Esophagus muscularis mucosa (tissue), 3 donors: ENCODE data around the gene GP1BA.

Experiments used
- POLR2AphosphoS5 ChIP-seq, 2 donors: sonication (generic); formaldehyde crosslinking; IDR thresholded peaks; one replicate each; pipeline ENCODE4 v1.6.1; 2017; ENCODE audit warnings: antibody characterized with exemption in 2 of 2
- TF ChIP-seq, protein P1 (sequence below), 3 experiments: fragments of 200-600 bp in 2 of 3; fragments of 450-650 bp in 1 of 3; sonication (generic) in 2 of 3; IDR thresholded peaks; one replicate each; pipeline ENCODE4 v1.5.1; 2017 to 2019; ENCODE audit warnings: antibody characterized with exemption in 3 of 3, mild to moderate bottlenecking in 2 of 3, moderate library complexity in 1 of 3

DNA sequence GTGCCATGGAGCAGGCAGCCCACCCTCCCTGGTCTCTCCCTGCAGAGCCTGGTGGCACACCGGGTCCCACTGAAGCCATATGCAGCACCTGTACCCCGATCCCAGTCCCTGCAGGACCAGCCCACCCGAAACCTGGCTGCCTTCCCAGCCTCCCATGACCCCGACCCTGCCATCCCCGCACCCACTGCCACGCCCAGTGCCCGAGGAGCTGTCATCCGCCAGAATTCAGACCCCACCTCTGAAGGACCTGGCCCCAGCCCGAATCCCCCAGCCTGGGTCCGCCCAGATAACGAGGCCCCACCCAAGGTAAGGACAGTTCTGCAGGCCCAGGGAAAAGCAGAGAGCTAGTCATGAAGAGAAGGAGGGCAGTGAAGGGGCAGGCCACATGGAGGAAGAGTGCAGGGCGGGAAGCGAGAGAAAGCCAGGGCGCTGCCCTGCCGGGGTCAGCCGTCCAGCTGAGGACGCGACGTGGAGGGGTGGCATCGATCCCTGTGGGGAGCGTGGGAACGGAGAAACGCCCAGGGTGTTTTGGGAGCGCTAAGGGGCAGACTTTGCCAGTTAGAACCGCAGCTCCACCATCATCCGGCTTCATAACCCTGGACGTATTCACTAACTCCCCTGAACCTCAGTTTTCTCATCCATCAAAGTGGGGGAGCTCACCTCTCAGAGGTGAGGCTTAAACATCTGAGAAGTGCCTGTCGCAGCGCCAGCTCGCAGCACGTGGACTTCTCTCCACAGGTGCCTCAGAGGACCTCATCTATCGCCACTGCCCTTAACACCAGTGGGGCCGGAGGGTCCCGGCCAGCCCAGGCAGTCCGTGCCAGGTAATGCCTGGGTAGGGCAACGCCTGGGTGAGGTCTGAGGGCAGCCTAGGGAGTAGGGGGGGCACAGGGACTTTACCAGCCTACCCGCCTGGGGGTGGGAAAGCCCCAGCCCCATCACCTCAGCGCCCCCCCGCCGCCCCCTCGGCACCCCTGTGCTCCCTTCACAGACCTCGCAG lies 40.4 kb upstream of the GP1BA start:
- TF ChIP-seq, protein P1, sequence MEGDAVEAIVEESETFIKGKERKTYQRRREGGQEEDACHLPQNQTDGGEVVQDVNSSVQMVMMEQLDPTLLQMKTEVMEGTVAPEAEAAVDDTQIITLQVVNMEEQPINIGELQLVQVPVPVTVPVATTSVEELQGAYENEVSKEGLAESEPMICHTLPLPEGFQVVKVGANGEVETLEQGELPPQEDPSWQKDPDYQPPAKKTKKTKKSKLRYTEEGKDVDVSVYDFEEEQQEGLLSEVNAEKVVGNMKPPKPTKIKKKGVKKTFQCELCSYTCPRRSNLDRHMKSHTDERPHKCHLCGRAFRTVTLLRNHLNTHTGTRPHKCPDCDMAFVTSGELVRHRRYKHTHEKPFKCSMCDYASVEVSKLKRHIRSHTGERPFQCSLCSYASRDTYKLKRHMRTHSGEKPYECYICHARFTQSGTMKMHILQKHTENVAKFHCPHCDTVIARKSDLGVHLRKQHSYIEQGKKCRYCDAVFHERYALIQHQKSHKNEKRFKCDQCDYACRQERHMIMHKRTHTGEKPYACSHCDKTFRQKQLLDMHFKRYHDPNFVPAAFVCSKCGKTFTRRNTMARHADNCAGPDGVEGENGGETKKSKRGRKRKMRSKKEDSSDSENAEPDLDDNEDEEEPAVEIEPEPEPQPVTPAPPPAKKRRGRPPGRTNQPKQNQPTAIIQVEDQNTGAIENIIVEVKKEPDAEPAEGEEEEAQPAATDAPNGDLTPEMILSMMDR (IDR thresholded peaks at IDR 0.05): no peak
- TF ChIP-seq POLR2AphosphoS5 (IDR thresholded peaks at IDR 0.05): no peak
